ENCODE data around the gene FLCN.

DNA sequence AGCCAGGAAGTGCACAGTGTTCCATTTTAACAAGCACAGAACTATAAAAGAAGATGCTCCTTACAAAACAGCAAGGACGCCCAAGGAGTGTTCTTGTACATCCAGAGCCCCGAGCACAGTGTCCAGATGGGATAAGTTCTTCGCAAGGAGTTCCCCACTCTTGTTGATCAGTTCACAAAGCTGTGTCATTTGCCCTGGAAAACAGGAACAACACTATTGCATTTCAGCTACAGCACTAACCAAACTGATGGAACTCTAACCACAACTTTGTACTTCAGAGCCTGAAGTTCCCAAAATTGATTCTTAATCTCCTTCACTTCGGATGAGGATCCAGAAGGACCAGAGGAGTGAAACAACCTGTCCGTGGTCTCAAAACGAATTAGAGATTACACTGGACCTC lies 39.0 kb upstream of the FLCN start:
- TF ChIP-seq, protein P1, sequence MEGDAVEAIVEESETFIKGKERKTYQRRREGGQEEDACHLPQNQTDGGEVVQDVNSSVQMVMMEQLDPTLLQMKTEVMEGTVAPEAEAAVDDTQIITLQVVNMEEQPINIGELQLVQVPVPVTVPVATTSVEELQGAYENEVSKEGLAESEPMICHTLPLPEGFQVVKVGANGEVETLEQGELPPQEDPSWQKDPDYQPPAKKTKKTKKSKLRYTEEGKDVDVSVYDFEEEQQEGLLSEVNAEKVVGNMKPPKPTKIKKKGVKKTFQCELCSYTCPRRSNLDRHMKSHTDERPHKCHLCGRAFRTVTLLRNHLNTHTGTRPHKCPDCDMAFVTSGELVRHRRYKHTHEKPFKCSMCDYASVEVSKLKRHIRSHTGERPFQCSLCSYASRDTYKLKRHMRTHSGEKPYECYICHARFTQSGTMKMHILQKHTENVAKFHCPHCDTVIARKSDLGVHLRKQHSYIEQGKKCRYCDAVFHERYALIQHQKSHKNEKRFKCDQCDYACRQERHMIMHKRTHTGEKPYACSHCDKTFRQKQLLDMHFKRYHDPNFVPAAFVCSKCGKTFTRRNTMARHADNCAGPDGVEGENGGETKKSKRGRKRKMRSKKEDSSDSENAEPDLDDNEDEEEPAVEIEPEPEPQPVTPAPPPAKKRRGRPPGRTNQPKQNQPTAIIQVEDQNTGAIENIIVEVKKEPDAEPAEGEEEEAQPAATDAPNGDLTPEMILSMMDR (conservative IDR thresholded peaks at IDR 0.05; ENCODE audit: low read depth in 2 of 2) = no peak
- TF ChIP-seq CREB1 (CRISPR knock-in tag; IDR thresholded peaks at IDR 0.05; ENCODE audit: low read depth) (no peak), EZH2 (IDR thresholded peaks at IDR 0.05; ENCODE audit: low read depth, unreplicated experiment) (no peak), POLR2AphosphoS5 (IDR thresholded peaks at IDR 0.05; ENCODE audit: low read depth) (no peak), ZNF331 (CRISPR knock-in tag; IDR thresholded peaks at IDR 0.05; ENCODE audit: low read depth) (no peak), REST (IDR thresholded peaks at IDR 0.05; ENCODE audit: unreplicated experiment) (no peak), EZH2phosphoT487 (IDR thresholded peaks at IDR 0.05; ENCODE audit: unreplicated experiment) (no peak), JUNB (IDR thresholded peaks at IDR 0.05; ENCODE audit: unreplicated experiment) (no peak), ZNF114 (CRISPR knock-in tag; IDR thresholded peaks at IDR 0.05) (no peak), STAT1 (IDR thresholded peaks at IDR 0.05; ENCODE audit: unreplicated experiment) (no peak), ETS1 (IDR thresholded peaks at IDR 0.05) (no peak), ZNF462 (CRISPR knock-in tag; IDR thresholded peaks at IDR 0.05) (no peak)

Data from GM23338 (cell line).